ENCODE data around the gene AMZ2. TPM values are rescaled to one million over a fixed set of nuclear protein-coding genes. Genes with fewer than 3 reads are reported as not detected.
"Not testable (repeated sequence)": the region's sequence is repeated elsewhere in the genome, so short reads cannot be mapped to it uniquely, and the experiment has no call there.

AMZ2 gene
- total RNA-seq, result 100 to 1,000 TPM; 185 to 224 TPM

- Mint-ChIP-seq H3K4me3 (peak within 1 kb of the TSS; percentile 92 to 100), H3K4me1 (ENCODE audit: low read depth) (peaks cover 43% of the 10 kb centered on the region), H3K27me3 (ENCODE audit: low read depth) (no peaks in the 10 kb centered on the region), H3K9me3 (no peaks in the 10 kb centered on the region), H3K36me3 (ENCODE audit: insufficient read depth in 2 of 2) (peaks cover 5 to 22% of the 10 kb centered on the region in 2 donors), H3K27ac (peak within 1 kb of the TSS; percentile 100)
- ATAC-seq (replicated peaks in 1 of 2) (peak; percentile 82 to 83), DNase-seq (peak; percentile 97 to 100)
Measured at GRCh38 chr17:68247445-68248198, at the start of gene AMZ2. AMZ2 (plus strand) TSS chr17:68248043; CDS start chr17:68250188, 2,145 bp downstream.

GRCh38 chr17:68198931-68199836 is 48.7 kb upstream of the AMZ2 start:
- Mint-ChIP-seq H3K9me3 (no peaks in the 10 kb centered on the region), H3K36me3 (ENCODE audit: insufficient read depth in 2 of 2) (no peaks in the 10 kb centered on the region), H3K27ac (no peak overlapping the region), H3K4me3 (peak overlapping the region; percentile 85 to 93), H3K4me1 (ENCODE audit: low read depth) (peaks cover 36% of the 10 kb centered on the region), H3K27me3 (ENCODE audit: low read depth) (peaks cover 32% of the 10 kb centered on the region)
- peak; percentile 55 to 57 for ATAC-seq (replicated peaks in 1 of 2)
- DNase-seq, result peak; percentile 54 to 66

GRCh38 chr17:68199837-68200688 is 47.8 kb upstream of the AMZ2 start:
- peaks cover 26% of the 10 kb centered on the region for H3K27me3 Mint-ChIP-seq (ENCODE audit: low read depth)
- peak overlapping the region; percentile 77 for H3K27ac Mint-ChIP-seq
- peak overlapping the region; percentile 85 to 93 for H3K4me3 Mint-ChIP-seq
- H3K4me1 Mint-ChIP-seq (ENCODE audit: low read depth), result peaks cover 36% of the 10 kb centered on the region
- no peaks in the 10 kb centered on the region for H3K36me3 Mint-ChIP-seq (ENCODE audit: insufficient read depth in 2 of 2)
- no peak for DNase-seq
- ATAC-seq (replicated peaks in 1 of 2), result peak in 1 of 2 donors; percentile 13
- H3K9me3 Mint-ChIP-seq, result no peaks in the 10 kb centered on the region

GRCh38 chr17:68200689-68201417 is 47.0 kb upstream of the AMZ2 start:
- Mint-ChIP-seq H3K36me3 (ENCODE audit: insufficient read depth in 2 of 2) (peaks cover 0 to 2% of the 10 kb centered on the region in 2 donors), H3K27ac (peak overlapping the region; percentile 77), H3K4me3 (peak overlapping the region; percentile 85 to 93), H3K27me3 (ENCODE audit: low read depth) (peaks cover 18% of the 10 kb centered on the region), H3K9me3 (no peaks in the 10 kb centered on the region), H3K4me1 (ENCODE audit: low read depth) (peaks cover 28% of the 10 kb centered on the region)
- ATAC-seq (replicated peaks in 1 of 2), result peak; percentile 49 to 52
- DNase-seq, result peak; percentile 82 to 87

GRCh38 chr17:68201418-68201771 is 46.4 kb upstream of the AMZ2 start:
- Mint-ChIP-seq H3K4me3 (peak overlapping the region; percentile 85 to 93), H3K27me3 (ENCODE audit: low read depth) (peaks cover 14% of the 10 kb centered on the region), H3K4me1 (ENCODE audit: low read depth) (peaks cover 27% of the 10 kb centered on the region)
- not testable (repeated sequence) for ATAC-seq (replicated peaks in 1 of 2); DNase-seq; H3K27ac Mint-ChIP-seq; H3K36me3 Mint-ChIP-seq (ENCODE audit: insufficient read depth in 2 of 2); H3K9me3 Mint-ChIP-seq

- peaks cover 10% of the 10 kb centered on the region in 2 donors for H3K36me3 Mint-ChIP-seq (ENCODE audit: insufficient read depth in 2 of 2)
- H3K4me3 Mint-ChIP-seq; DNase-seq; H3K27ac Mint-ChIP-seq; ATAC-seq (replicated peaks in 1 of 2); H3K9me3 Mint-ChIP-seq: not testable (repeated sequence)
- H3K4me1 Mint-ChIP-seq (ENCODE audit: low read depth), result peaks cover 33% of the 10 kb centered on the region
- peaks cover 14% of the 10 kb centered on the region for H3K27me3 Mint-ChIP-seq (ENCODE audit: low read depth)
Measured at GRCh38 chr17:68202321-68202720, 45.5 kb upstream of the AMZ2 start.

GRCh38 chr17:68204736-68205135 is 43.1 kb upstream of the AMZ2 start:
- Mint-ChIP-seq H3K36me3 (ENCODE audit: insufficient read depth in 2 of 2) (peaks cover 10 to 22% of the 10 kb centered on the region in 2 donors), H3K27me3 (ENCODE audit: low read depth) (peaks cover 11% of the 10 kb centered on the region), H3K4me3 (peak overlapping the region; percentile 92 to 98), H3K9me3 (no peaks in the 10 kb centered on the region), H3K27ac (no peak overlapping the region), H3K4me1 (ENCODE audit: low read depth) (peaks cover 35% of the 10 kb centered on the region)
- ATAC-seq (replicated peaks in 1 of 2) (no peak), DNase-seq (no peak)

- H3K4me3 Mint-ChIP-seq, result peak overlapping the region; percentile 92 to 98
- H3K27me3 Mint-ChIP-seq (ENCODE audit: low read depth), result peaks cover 5% of the 10 kb centered on the region
- H3K27ac Mint-ChIP-seq, result peak overlapping the region; percentile 10
- H3K36me3 Mint-ChIP-seq (ENCODE audit: insufficient read depth in 2 of 2), result peaks cover 13 to 27% of the 10 kb centered on the region in 2 donors
- H3K9me3 Mint-ChIP-seq, result no peaks in the 10 kb centered on the region
- H3K4me1 Mint-ChIP-seq (ENCODE audit: low read depth), result peaks cover 32% of the 10 kb centered on the region
- DNase-seq (peak; percentile 92 to 97), ATAC-seq (replicated peaks in 1 of 2) (peak; percentile 84 to 89)
Measured at GRCh38 chr17:68205251-68205807, 42.5 kb upstream of the AMZ2 start.

- H3K4me3 Mint-ChIP-seq, result peak overlapping the region; percentile 92 to 98
- no peaks in the 10 kb centered on the region for H3K9me3 Mint-ChIP-seq
- ATAC-seq (replicated peaks in 1 of 2) (peak; percentile 37 to 42), DNase-seq (peak in 1 of 2 donors; percentile 44)
- H3K27me3 Mint-ChIP-seq (ENCODE audit: low read depth), result no peaks in the 10 kb centered on the region
- H3K36me3 Mint-ChIP-seq (ENCODE audit: insufficient read depth in 2 of 2), result peaks cover 14 to 29% of the 10 kb centered on the region in 2 donors
- H3K27ac Mint-ChIP-seq, result peak overlapping the region; percentile 98
- H3K4me1 Mint-ChIP-seq (ENCODE audit: low read depth), result peaks cover 28% of the 10 kb centered on the region
Measured at GRCh38 chr17:68205808-68206720, 41.8 kb upstream of the AMZ2 start.

GRCh38 chr17:68207651-68208253 is 40.1 kb upstream of the AMZ2 start:
- DNase-seq (no peak), ATAC-seq (replicated peaks in 1 of 2) (no peak)
- Mint-ChIP-seq H3K27me3 (ENCODE audit: low read depth) (no peaks in the 10 kb centered on the region), H3K4me1 (ENCODE audit: low read depth) (peaks cover 27% of the 10 kb centered on the region), H3K4me3 (peak overlapping the region; percentile 59 to 92), H3K27ac (no peak overlapping the region), H3K36me3 (ENCODE audit: insufficient read depth in 2 of 2) (peaks cover 14 to 29% of the 10 kb centered on the region in 2 donors), H3K9me3 (no peaks in the 10 kb centered on the region)

GRCh38 chr17:68208651-68209050 is 39.2 kb upstream of the AMZ2 start:
- Mint-ChIP-seq H3K4me1 (ENCODE audit: low read depth) (peaks cover 36% of the 10 kb centered on the region), H3K4me3 (peak overlapping the region; percentile 31 to 59), H3K36me3 (ENCODE audit: insufficient read depth in 2 of 2) (peaks cover 18 to 36% of the 10 kb centered on the region in 2 donors)
- ATAC-seq (replicated peaks in 1 of 2); DNase-seq; H3K27me3 Mint-ChIP-seq (ENCODE audit: low read depth); H3K9me3 Mint-ChIP-seq; H3K27ac Mint-ChIP-seq: not testable (repeated sequence)

All from activated T-cell treated with anti-CD3 and anti-CD28 coated beads, Interleukin-2, amount 50 U/mL, for 72 hours (primary cell).